IPS-18a (cell line): ENCODE data around the gene ARHGAP6.
"Not testable (repeated sequence)": the region's sequence is repeated elsewhere in the genome, so short reads cannot be mapped to it uniquely, and the experiment has no call there.

Source experiments
- H3K27ac ChIP-seq: one replicate; pipeline ENCODE4 v1.5.1; 2013; ENCODE audit warnings: low read length
- H3K27me3 ChIP-seq: one replicate; pipeline ENCODE4 v1.6.1; 2013; ENCODE audit warnings: mild to moderate bottlenecking, low read length; ENCODE audit not compliant: control insufficient read depth, insufficient read depth
- H3K36me3 ChIP-seq: one replicate; pipeline ENCODE4 v1.6.1; 2013; ENCODE audit warnings: low read depth, low read length; ENCODE audit not compliant: control insufficient read depth
- H3K4me1 ChIP-seq: one replicate; pipeline ENCODE4 v1.6.1; 2013; ENCODE audit warnings: low read depth, low read length; ENCODE audit not compliant: control insufficient read depth
- H3K4me3 ChIP-seq: one replicate; pipeline ENCODE4 v1.5.1; 2013; ENCODE audit warnings: low read length
- H3K9ac ChIP-seq: one replicate; pipeline ENCODE4 v1.6.1; 2013; ENCODE audit warnings: mild to moderate bottlenecking, low read length, moderate library complexity
- H3K9me3 ChIP-seq: one replicate; pipeline ENCODE4 v1.6.1; 2013; ENCODE audit warnings: low read depth, low read length; ENCODE audit not compliant: control insufficient read depth

ARHGAP6 gene

GRCh38 chrX:11239230-11239629 is 426.5 kb downstream of the ARHGAP6 start:
- Histone ChIP-seq H3K9ac (no peak overlapping the region), H3K27ac (no peak overlapping the region), H3K4me1 (no peaks in the 10 kb centered on the region)

GRCh38 chrX:11235377-11235776 is 430.3 kb downstream of the ARHGAP6 start:
- H3K9me3 ChIP-seq, H3K27me3 ChIP-seq, H3K9ac ChIP-seq, H3K27ac ChIP-seq, H3K4me3 ChIP-seq, H3K4me1 ChIP-seq, H3K36me3 ChIP-seq: not testable (repeated sequence)

More at GRCh38 chrX:11239230-11239629, 426.5 kb downstream of the ARHGAP6 start:
- no peaks in the 10 kb centered on the region for H3K9me3 ChIP-seq
- H3K36me3 ChIP-seq = no peaks in the 10 kb centered on the region
- no peak overlapping the region for H3K4me3 ChIP-seq
- no peaks in the 10 kb centered on the region for H3K27me3 ChIP-seq

- Histone ChIP-seq H3K9me3 (no peaks in the 10 kb centered on the region), H3K4me1 (no peaks in the 10 kb centered on the region), H3K9ac (no peak overlapping the region), H3K27ac (no peak overlapping the region), H3K36me3 (no peaks in the 10 kb centered on the region), H3K27me3 (no peaks in the 10 kb centered on the region), H3K4me3 (no peak overlapping the region)
These were observed 450.4 kb downstream of the ARHGAP6 start for GRCh38 chrX:11215191-11215921.

- Histone ChIP-seq H3K27me3 (no peaks in the 10 kb centered on the region), H3K4me1 (no peaks in the 10 kb centered on the region), H3K9me3 (no peaks in the 10 kb centered on the region), H3K36me3 (no peaks in the 10 kb centered on the region), H3K27ac (no peak overlapping the region), H3K4me3 (no peak overlapping the region), H3K9ac (no peak overlapping the region)
These were observed 451.2 kb downstream of the ARHGAP6 start for GRCh38 chrX:11214346-11215190.

GRCh38 chrX:11212741-11213140 is 453.0 kb downstream of the ARHGAP6 start:
- Histone ChIP-seq H3K36me3 (no peaks in the 10 kb centered on the region), H3K27me3 (no peaks in the 10 kb centered on the region), H3K9me3 (no peaks in the 10 kb centered on the region), H3K9ac (no peak overlapping the region), H3K4me3 (no peak overlapping the region), H3K4me1 (no peaks in the 10 kb centered on the region), H3K27ac (no peak overlapping the region)

GRCh38 chrX:11210415-11210801 is 455.3 kb downstream of the ARHGAP6 start:
- Histone ChIP-seq H3K27me3 (no peaks in the 10 kb centered on the region), H3K4me3 (no peak overlapping the region), H3K36me3 (no peaks in the 10 kb centered on the region), H3K4me1 (no peaks in the 10 kb centered on the region), H3K9me3 (no peaks in the 10 kb centered on the region), H3K9ac (no peak overlapping the region), H3K27ac (no peak overlapping the region)

- Histone ChIP-seq H3K27me3 (no peaks in the 10 kb centered on the region), H3K36me3 (no peaks in the 10 kb centered on the region), H3K4me3 (no peak overlapping the region), H3K27ac (no peak overlapping the region), H3K9me3 (no peaks in the 10 kb centered on the region), H3K4me1 (no peaks in the 10 kb centered on the region), H3K9ac (no peak overlapping the region)
These were observed 455.8 kb downstream of the ARHGAP6 start for GRCh38 chrX:11209798-11210414.

GRCh38 chrX:11206716-11207115 is 459.0 kb downstream of the ARHGAP6 start:
- H3K4me3 ChIP-seq = no peak overlapping the region
- H3K9me3 ChIP-seq = no peaks in the 10 kb centered on the region
- no peaks in the 10 kb centered on the region for H3K27me3 ChIP-seq
- no peaks in the 10 kb centered on the region for H3K36me3 ChIP-seq
- no peak overlapping the region for H3K9ac ChIP-seq
- no peak overlapping the region for H3K27ac ChIP-seq
- no peaks in the 10 kb centered on the region for H3K4me1 ChIP-seq

GRCh38 chrX:11205796-11206195 is 459.9 kb downstream of the ARHGAP6 start:
- H3K4me3 ChIP-seq = no peak overlapping the region
- no peaks in the 10 kb centered on the region for H3K27me3 ChIP-seq
- H3K4me1 ChIP-seq = no peaks in the 10 kb centered on the region
- H3K36me3 ChIP-seq = no peaks in the 10 kb centered on the region
- H3K9me3 ChIP-seq = no peaks in the 10 kb centered on the region
- no peak overlapping the region for H3K27ac ChIP-seq
- no peak overlapping the region for H3K9ac ChIP-seq

- no peaks in the 10 kb centered on the region for H3K36me3 ChIP-seq
- no peak overlapping the region for H3K9ac ChIP-seq
- H3K27ac ChIP-seq = no peak overlapping the region
- no peaks in the 10 kb centered on the region for H3K27me3 ChIP-seq
- no peaks in the 10 kb centered on the region for H3K4me1 ChIP-seq
- no peaks in the 10 kb centered on the region for H3K9me3 ChIP-seq
- no peak overlapping the region for H3K4me3 ChIP-seq
These were observed 468.0 kb downstream of the ARHGAP6 start for GRCh38 chrX:11197671-11198070.

- H3K36me3 ChIP-seq = no peaks in the 10 kb centered on the region
- H3K9me3 ChIP-seq = no peaks in the 10 kb centered on the region
These were observed 469.2 kb downstream of the ARHGAP6 start for GRCh38 chrX:11196476-11196875.

More at GRCh38 chrX:11196476-11196875, 469.2 kb downstream of the ARHGAP6 start:
- H3K4me1 ChIP-seq = no peaks in the 10 kb centered on the region
- no peaks in the 10 kb centered on the region for H3K27me3 ChIP-seq
- no peak overlapping the region for H3K4me3 ChIP-seq
- no peak overlapping the region for H3K27ac ChIP-seq
- no peak overlapping the region for H3K9ac ChIP-seq
